GM19099 (cell line): Measurements from ENCODE around the gene SLC30A1.

Experiments
- POLR2A ChIP-seq: IDR thresholded peaks from 3 replicates; pipeline ENCODE4 v1.6.1; 2011; ENCODE audit warnings: low read depth; ENCODE audit not compliant: insufficient read length; ENCODE audit errors: extremely low read depth

SLC30A1 gene

DNA sequence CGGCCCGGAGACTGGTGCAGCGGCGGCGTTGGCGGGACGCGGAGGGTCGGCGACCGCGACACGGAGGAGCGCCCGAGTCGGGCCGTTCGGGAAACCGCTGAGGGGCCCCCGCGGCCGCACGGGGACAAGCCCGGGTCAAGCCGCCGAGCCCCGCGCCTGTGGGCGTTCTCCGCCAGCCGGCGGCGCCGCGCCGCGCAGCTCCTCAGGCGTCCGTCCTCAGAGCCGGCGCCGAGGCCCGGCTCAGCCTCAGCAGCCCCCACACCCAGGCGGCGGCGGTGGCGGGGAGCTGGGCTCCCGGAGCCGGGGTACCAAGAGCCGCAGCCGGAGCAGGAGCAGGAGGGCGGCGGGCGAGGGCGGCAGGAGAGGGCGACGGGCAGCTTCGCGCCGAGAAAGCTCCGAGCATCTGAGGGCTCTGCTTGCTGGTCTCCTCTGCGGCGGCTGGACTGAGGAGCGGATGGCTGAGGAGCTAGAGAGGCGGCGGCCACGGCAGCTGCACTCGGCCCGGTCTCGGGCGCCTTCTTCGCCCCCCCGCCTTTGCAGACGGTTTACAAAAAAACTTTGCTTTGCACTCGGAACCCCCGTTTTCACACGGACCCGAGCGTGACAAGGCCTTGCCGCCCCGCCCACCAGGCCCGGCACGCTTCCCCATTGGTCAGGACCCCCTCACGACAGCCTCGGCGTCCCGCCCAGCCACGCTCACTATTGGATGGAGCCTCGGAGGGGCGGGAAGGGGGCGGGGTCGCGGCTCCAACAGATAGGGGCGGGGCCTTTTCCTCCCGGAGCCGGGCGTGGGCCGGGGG is at the start of gene SLC30A1:
Gene SLC30A1 (minus strand): TSS at position 522 of the 800 bp plus-strand sequence. CDS start 549 bp downstream, outside the sequence.
- peak; percentile 94 for TF ChIP-seq POLR2A

- no peak for TF ChIP-seq POLR2A
Observed at GRCh38 chr1:211628417-211628816, 49.5 kb upstream of the SLC30A1 start.

GRCh38 chr1:211627259-211627658 is 48.3 kb upstream of the SLC30A1 start:
- no peak for TF ChIP-seq POLR2A

DNA sequence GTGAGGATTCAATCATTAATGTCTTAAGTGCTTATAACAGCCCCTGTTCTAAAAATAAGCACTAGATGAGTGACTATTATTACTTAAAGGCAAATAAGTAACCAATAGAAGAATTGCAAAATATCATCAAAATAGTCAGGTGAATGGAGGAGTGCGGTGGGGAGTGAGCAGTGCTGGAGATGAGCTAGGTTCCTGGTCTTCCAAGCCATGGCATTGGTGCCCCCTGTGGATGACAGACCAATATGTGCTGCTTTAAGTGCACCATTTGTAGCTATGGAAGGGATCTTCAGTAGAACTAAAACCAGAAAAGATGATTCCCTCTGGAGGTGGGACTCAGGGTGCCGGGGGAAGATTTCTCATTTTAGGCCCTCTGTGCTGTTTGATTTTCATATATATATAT is 46.1 kb upstream of the SLC30A1 start:
- no peak for TF ChIP-seq POLR2A

GRCh38 chr1:211623515-211623914 is 44.6 kb upstream of the SLC30A1 start:
- no peak for TF ChIP-seq POLR2A

DNA sequence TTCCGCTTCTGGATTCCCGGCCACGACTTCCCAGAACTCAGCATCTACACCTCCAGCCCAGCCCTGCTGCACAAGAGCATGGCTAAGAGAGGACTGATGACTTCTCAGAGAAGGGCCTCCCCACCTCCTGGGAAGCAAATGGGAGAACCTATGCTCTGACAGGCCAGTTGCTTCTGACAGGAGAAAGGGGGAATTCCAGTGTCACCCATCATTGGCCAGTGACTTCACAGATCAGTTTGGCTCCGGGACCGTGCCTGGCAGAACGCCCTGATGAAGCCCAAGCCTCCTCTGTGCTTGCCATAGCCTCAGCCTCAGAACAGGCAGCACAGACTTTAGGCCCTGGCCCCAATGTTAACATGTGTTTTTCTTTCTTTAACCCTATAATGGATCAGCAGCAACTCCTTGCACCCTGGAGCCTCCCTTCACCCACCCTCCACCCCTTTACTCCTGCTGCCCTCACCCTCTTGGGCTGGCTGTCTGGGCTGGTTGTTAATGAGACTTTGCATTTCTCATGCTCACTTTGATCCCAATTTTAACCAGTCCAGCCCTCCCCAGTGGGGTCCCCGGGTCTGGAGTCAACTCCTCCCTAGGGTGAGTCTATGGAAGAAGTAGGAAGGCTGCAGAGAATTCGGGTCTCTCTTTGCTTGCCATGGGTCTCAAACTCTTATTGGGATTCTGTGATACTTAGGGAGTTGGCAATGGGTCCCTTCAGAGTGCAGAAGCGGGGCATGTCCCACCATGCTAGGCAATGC is 42.7 kb upstream of the SLC30A1 start:
- TF ChIP-seq POLR2A = no peak

- TF ChIP-seq POLR2A = no peak
Observed at GRCh38 chr1:211620097-211620496, 41.1 kb upstream of the SLC30A1 start.

DNA sequence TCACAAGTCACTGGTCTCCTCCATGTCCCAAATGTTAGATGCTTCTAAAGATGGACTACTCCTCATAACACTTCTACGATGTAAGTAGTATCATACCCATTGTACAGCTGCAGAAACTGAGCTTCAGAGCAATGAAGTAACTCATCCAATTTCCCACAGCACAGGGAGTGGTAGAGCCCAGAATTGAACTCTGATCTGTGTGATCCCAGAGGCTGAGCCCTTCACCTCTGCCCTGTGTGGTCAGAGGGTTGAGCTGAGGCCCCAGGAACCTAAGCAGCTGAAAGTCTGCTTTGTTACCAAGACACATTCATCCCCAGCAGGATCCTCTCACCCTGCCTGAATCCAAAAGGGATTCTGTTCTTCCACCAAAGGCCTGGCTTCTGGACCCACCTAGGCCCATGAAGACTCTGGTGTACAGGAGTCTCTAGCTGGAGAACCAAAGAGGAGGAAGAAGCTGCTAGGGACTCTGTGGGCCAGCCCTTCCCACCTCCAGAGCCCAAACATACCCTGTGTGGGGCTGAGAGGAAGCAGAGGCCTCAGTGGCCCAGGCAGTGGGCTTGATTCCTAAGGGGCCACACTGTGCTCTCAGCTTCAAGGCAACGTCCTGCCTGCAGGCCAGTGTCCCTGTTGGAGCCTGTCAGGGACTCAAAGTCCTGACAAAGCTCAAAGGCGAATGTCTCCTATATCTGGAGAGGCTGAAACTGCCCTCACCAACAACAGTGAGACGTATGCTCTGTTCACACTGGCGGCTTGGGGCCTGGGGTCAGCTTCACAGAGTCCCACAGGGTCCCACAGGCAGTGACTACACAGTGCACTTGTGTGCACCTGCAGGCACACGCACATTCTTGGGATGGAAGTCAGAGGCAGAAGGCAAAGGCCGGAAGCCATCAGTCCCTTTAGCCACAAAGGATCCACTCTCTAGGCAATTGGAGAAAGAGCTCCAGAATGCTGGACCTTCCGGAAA is 40.4 kb upstream of the SLC30A1 start:
- no peak for TF ChIP-seq POLR2A

- TF ChIP-seq POLR2A = no peak
Observed at GRCh38 chr1:211616965-211617297, 38.0 kb upstream of the SLC30A1 start.

DNA sequence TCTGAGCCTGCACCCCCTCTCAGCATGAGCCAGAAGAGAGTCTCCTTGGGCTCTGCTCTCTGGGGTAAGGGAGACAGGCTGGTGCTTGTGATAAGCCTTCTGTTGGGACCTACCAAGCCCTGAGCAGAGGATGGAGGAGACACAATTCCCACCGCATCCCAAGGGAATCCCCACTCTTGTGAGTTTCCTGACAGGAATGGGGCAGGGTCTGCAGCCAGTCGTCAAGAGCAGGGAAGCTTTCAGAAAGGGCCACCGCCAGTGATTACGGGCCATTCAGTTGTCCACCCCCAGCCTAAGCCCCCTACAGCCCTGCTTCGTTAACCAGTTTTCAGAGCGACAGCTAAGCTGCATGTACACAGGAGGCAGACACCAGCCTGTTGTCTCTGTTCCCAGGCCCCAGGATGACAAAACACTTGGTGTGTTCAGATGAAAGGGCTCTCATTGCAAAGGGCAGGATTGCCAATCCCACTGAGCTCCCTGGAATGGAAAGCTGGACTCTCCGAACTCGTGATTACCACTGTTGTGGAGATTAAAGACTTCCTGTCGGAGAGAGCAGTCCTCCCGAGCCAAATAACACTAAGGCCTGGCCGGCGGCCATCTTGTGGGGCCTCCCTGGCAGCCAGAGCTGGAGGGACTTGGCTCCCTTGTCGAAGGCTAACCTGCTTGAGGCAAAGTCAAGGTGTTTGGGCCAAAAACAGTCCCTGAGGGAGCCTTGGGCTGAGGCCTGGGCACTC is 37.4 kb upstream of the SLC30A1 start:
- TF ChIP-seq POLR2A = no peak

GRCh38 chr1:211614615-211615014 is 35.7 kb upstream of the SLC30A1 start:
- TF ChIP-seq POLR2A = no peak

- TF ChIP-seq POLR2A = no peak
Observed at GRCh38 chr1:211613951-211614350, 35.0 kb upstream of the SLC30A1 start.

- no peak for TF ChIP-seq POLR2A
Observed at GRCh38 chr1:211613108-211613947, 34.4 kb upstream of the SLC30A1 start.

DNA sequence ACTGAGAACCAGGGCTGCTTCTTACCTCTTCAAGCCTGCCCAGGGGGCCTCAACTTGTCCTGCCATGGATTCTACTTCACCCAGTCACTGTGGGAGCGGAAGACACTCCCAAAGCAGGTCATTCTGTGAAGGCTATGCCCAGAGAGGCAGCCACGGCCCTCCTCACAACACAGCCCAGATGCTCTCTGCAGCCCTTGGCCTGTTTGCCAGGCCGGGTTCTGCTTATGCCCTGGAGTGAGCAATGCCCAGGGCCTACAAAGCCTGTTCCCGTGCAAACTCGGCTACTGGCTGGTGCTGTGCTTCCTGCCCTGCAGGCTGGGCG is 33.8 kb upstream of the SLC30A1 start:
- TF ChIP-seq POLR2A = no peak
